H1 (cell line): Measurements from ENCODE around the gene DOCK3. TPM values are rescaled to one million over a fixed set of nuclear protein-coding genes. Genes with fewer than 3 reads are reported as not detected.

Source experiments
- CHD1 ChIP-seq: IDR thresholded peaks from 2 replicates; pipeline ENCODE4 v1.6.1; 2012; ENCODE audit warnings: low read depth, low read length, improper control_type of control experiment
- CTBP2 ChIP-seq: IDR thresholded peaks from 2 replicates; pipeline ENCODE4 v1.7.0; 2011; ENCODE audit warnings: borderline replicate concordance, mild to moderate bottlenecking, moderate library complexity, mixed read lengths, low read length; ENCODE audit not compliant: insufficient read depth, insufficient read length
- GABPA ChIP-seq: IDR thresholded peaks from 2 replicates; pipeline ENCODE4 v1.6.1; 2011; ENCODE audit warnings: mild to moderate bottlenecking, low read length, moderate library complexity, borderline replicate concordance; ENCODE audit not compliant: insufficient read depth
- SIN3A ChIP-seq, 2 experiments: IDR thresholded peaks in 1 of 2; conservative IDR thresholded peaks in 1 of 2; 2 replicates each; pipeline ENCODE4 v1.6.1; 2011 to 2012; ENCODE audit warnings: low read length in 2 of 2, improper control_type of control experiment in 1 of 2, low read depth in 1 of 2, mild to moderate bottlenecking in 1 of 2
- TBP ChIP-seq: IDR thresholded peaks from 2 replicates; pipeline ENCODE4 v1.6.1; 2011; ENCODE audit warnings: low read depth, low read length, improper control_type of control experiment
- ZNF274 ChIP-seq: IDR thresholded peaks from 2 replicates; pipeline ENCODE4 v1.7.0; 2012; ENCODE audit warnings: low read length, borderline replicate concordance; ENCODE audit errors: extremely low read depth
- polyA plus RNA-seq, 7 experiments: library from polyadenylated mRNA; depleted of rRNA in 3 of 7; stranded (reverse) in 5 of 7; unstranded in 2 of 7; fragments of >200 nt in 5 of 7; fragments of 200-250 nt in 2 of 7; gene quantifications; 1 replicate in 5 of 7; 2 replicates in 1 of 7; 4 replicates in 1 of 7; pipeline versions ENCODE4 v1.2.1 to v1.2.3, GENCODE V29; 2011 to 2013; ENCODE audit warnings: missing spikeins in 2 of 7, mixed read lengths in 2 of 7
- total RNA-seq: library from RNA; stranded (reverse); fragmentation: NEBNext Ultra II Directional; extraction: Animal tissue kit (Norgen Biotek cat#: 25700); gene quantifications from 2 replicates; pipeline ENCODE4 v1.2.1, GENCODE V29; 2021

DOCK3 gene
- total and polyA plus RNA-seq, 2 of the 8 experiments (the other 6 are each of a cell fraction or from before 2014, with no cell fraction given) = 2.7 to 5.0 TPM

- no peak for TF ChIP-seq ZNF274
- no peak for TF ChIP-seq SIN3A (conservative IDR thresholded peaks at IDR 0.05 in 1 of 2, IDR thresholded peaks at IDR 0.05 in 1 of 2; ENCODE audit: low read depth in 1 of 2, low read length in 2 of 2)
- no peak for TF ChIP-seq GABPA
- TF ChIP-seq CTBP2 = no peak
- TF ChIP-seq CHD1 = no peak
- TF ChIP-seq TBP = no peak
Measured at GRCh38 chr3:50708620-50709019, 33.9 kb downstream of the DOCK3 start (continued).
